GM10248 (cell line): ENCODE data around the gene XPO4.

ENCODE experiments used
- CTCF ChIA-PET: fragments of 300-600 bp; sonication (Branson Sonifier 250); formaldehyde crosslinking; extraction: SDS; loops from one replicate; lab custom pipeline; 2021; ENCODE audit warnings: antibody characterized with exemption; lab: Yijun Ruan, JAX
- POLR2A ChIA-PET: fragments of 350-650 bp; sonication (Branson Sonifier 250); formaldehyde crosslinking; extraction: SDS; loops from one replicate; lab custom pipeline; 2020; ENCODE audit warnings: antibody characterized with exemption; lab: Yijun Ruan, JAX
- DNase-seq: peaks from one replicate; pipeline ENCODE4 v3.0.0; 2012; ENCODE audit errors: extremely low spot score
- TF ChIP-seq, protein P1 (sequence below): IDR thresholded peaks from 2 replicates; pipeline ENCODE4 v1.5.1; 2012; ENCODE audit warnings: mild to moderate bottlenecking, low read depth; ENCODE audit errors: extremely low read depth, missing control alignments, control extremely low read depth

Gene XPO4

DNA sequence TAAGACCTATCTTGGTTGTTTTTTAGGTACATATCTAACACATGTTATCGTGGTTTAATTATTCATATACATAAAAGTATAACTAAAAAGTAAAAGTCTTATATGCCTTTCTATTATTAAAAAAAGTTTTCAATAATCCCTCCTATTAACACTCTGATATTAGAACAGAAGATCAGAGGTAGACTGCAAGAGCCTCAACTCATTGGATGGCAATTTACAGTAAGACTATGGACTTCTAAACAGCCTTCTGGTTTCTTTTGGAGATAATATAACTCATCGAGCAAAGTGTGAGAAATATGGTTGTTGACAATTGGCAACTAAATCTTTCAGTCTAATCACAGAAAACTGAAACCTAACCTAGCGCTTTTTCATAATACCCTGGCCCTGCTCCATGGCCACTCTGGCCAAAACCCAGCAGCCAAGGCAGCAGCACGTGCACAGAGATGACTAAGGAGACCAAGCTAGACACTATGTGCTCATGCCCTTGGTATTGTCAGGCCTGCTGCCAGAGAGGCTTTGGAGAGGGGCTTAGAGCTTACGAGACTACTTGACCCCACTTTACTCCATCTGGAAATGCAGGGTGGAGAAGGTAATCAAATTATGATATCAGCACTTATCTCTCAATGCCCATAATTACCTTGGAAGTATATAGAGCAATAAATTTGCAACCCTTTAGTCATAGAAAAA, 88.2 kb downstream of the XPO4 start:
- POLR2A ChIA-PET, result no interaction called here
- DNase-seq, result no peak
- TF ChIP-seq, protein P1, sequence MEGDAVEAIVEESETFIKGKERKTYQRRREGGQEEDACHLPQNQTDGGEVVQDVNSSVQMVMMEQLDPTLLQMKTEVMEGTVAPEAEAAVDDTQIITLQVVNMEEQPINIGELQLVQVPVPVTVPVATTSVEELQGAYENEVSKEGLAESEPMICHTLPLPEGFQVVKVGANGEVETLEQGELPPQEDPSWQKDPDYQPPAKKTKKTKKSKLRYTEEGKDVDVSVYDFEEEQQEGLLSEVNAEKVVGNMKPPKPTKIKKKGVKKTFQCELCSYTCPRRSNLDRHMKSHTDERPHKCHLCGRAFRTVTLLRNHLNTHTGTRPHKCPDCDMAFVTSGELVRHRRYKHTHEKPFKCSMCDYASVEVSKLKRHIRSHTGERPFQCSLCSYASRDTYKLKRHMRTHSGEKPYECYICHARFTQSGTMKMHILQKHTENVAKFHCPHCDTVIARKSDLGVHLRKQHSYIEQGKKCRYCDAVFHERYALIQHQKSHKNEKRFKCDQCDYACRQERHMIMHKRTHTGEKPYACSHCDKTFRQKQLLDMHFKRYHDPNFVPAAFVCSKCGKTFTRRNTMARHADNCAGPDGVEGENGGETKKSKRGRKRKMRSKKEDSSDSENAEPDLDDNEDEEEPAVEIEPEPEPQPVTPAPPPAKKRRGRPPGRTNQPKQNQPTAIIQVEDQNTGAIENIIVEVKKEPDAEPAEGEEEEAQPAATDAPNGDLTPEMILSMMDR, result no peak
- CTCF ChIA-PET, result interaction anchor here (1.5 to 7.1 kb wide), 2 partner anchors 14 to 33 kb away, joined by 3 to 61 read pairs; no protein-coding TSS in a partner anchor

DNA sequence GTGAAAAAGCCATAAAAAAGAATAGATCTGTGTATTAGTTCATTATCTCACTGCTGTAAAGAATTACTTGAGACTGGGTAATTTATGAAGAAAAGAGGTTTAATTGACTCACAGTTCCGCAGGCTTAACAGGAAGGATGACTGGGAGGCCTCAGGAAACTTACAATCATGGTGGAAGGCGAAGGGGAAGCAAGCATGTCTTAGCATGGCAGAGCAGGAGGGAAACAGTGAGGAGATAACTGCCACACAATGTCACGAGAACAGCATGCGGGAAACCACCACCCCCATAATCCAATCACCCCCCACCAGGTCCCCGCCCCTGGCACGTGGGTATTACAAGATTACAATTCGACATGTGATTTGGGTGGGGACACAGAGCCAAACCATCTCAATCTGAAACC, 89.7 kb downstream of the XPO4 start:
- ChIA-PET POLR2A (no interaction called here), CTCF (no interaction called here)
- TF ChIP-seq, protein P1, result no peak
- DNase-seq, result no peak

DNA sequence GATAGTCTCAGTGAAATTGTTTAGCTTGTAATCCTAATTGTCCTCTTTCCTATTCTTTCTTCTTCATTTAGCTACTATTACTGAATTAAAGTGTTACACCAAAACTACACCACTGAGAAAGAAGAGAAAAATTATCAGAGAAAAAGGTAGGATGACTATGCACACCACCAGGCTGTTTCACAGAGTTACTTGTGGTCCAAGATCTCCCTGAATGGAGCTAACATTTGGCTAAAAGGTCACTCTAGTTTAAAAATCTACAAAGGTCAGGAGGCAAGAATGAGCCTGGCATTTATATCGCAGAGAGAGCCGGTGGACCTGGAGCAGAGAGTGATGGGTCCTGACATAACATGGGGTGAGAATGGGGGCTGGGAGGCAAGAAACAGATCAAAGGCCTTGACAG, 91.7 kb downstream of the XPO4 start:
- TF ChIP-seq, protein P1, result no peak
- no peak for DNase-seq
- CTCF ChIA-PET, result interaction anchor here (1.0 kb wide), 1 partner anchor 13 kb away, joined by 3 read pairs; no protein-coding TSS in a partner anchor
- POLR2A ChIA-PET, result no interaction called here

DNA sequence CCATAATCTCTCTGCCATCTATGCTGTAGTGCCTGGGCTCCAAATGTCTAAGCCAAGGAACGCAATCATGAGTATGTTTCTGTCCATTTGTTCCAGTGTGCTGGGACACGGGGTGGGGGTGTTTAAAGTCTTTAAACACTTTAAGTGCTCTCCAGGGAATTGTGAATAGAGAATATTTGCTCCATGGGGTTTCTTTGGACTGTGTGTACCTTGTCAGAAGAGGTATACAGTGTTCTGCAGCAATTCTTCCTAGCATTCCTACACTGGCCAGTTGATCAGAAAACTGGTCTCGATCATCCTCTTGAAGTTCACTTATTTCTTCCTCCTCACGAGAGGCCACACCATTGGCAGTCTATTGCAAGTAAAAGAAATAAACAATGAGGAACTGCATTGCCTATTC, 93.7 kb downstream of the XPO4 start:
- ChIA-PET CTCF (interaction anchor here (1.3 to 1.7 kb wide), 2 partner anchors 9 to 19 kb away, joined by 3 to 6 read pairs; no protein-coding TSS in a partner anchor), POLR2A (no interaction called here)
- DNase-seq, result no peak
- TF ChIP-seq, protein P1, result no peak

DNA sequence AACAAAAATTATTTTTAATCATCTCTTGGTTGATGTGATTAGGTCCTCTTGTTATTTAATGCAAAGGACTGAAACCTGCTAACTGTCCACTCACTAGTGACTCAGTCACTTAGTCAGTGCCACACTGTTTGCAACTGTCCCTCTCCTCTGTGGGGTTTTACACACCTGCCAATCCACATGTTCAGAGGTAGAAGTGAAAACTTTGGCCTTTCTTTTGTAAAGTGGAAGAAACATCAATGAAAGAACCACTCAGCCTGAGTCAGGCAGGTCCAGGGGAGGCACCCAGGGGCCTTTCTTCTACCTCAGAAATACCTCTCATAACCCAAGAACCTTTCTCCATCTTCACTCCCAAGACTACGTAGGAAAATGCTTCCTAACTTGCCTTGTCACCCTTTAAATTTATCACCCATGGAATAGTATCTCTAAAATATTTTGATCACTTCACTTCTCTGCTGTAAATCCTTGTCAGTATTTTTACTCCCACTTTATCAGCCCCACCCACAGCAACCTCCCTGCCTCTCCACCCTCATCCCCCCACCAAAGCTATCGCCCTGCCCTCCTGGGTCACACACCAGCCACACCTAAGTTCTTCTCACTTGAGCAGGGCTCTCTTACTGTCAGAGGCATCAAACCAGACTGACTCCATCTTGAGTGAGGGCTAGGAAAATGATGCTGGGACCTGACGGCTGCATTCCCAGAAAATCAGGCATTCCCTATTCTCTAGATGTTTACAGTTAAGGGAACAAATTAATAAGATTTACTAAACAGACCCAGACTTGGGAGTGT, 99.2 kb downstream of the XPO4 start:
- TF ChIP-seq, protein P1, result no peak
- ChIA-PET POLR2A (no interaction called here), CTCF (no interaction called here)
- DNase-seq, result no peak

DNA sequence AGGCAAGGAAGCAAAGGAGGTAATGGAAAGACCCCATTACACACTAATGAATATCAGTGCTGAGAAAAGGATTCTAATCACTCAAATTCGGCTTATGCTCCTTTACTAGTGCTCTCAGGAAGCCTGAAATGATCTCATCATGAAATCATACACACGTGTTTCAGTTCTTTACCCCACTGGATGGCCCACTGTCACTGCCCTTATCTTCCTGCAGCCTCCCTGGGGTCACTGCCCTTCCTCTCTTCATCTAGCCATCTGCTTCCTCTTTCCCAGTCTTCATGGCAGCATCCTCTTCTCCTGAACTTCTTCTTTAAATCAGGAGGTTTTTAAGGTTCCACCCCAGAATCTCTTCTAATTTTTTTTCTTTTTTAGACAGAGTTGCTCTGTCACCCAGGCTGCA, 100.8 kb downstream of the XPO4 start:
- POLR2A ChIA-PET, result no interaction called here
- CTCF ChIA-PET, result no interaction called here
- TF ChIP-seq, protein P1, result no peak
- no peak for DNase-seq
